ENCODE results near the gene TSGA10IP. TPM values are rescaled to one million over a fixed set of nuclear protein-coding genes. Genes with fewer than 3 reads are reported as not detected.

TSGA10IP gene
- total RNA-seq: under 1 TPM in 2 of 6 donors, not detected in 4; 0.17 to 0.92 TPM

DNA sequence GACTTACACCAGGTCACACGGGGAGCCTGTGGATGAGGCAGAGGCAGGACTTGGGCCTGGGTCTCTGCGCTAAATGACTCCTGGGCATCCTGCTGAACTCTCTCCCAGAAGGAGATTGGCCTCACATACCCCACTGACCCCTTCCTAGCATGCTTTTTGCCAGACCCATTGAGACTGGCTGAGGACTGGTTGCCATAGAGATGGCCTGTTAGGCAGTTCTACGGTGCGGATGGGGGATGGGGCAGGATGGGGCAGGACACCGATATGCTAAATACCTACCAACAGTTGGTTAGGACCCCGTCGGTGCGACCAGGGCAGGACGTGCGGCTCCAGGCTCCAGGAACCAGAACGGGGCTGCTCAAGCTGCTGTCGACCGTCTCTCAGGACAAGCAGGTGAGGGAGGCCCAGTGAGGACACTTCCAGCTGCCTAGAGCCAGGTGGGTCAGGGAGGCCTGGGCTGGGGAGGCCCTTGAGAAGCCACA is at the start of gene TSGA10IP:
Gene TSGA10IP, plus strand, starts transcription at position 51 of the 482 bp plus-strand sequence. Its CDS starts 196 bp downstream, at position 247.
- no peak for DNase-seq
- Histone ChIP-seq H3K4me3 (no peak within 1 kb of the TSS), H3K9me3 (no peaks in the 10 kb centered on the region), H3K4me1 (no peaks in the 10 kb centered on the region), H3K27me3 (no peaks in the 10 kb centered on the region), H3K36me3 (no peaks in the 10 kb centered on the region), H3K27ac (no peak within 1 kb of the TSS)
- TF ChIP-seq EP300 (IDR thresholded peaks at IDR 0.05) (no peak), POLR2AphosphoS5 (IDR thresholded peaks at IDR 0.05) (no peak), POLR2A (IDR thresholded peaks at IDR 0.05) (no peak)
- TF ChIP-seq, protein P1, sequence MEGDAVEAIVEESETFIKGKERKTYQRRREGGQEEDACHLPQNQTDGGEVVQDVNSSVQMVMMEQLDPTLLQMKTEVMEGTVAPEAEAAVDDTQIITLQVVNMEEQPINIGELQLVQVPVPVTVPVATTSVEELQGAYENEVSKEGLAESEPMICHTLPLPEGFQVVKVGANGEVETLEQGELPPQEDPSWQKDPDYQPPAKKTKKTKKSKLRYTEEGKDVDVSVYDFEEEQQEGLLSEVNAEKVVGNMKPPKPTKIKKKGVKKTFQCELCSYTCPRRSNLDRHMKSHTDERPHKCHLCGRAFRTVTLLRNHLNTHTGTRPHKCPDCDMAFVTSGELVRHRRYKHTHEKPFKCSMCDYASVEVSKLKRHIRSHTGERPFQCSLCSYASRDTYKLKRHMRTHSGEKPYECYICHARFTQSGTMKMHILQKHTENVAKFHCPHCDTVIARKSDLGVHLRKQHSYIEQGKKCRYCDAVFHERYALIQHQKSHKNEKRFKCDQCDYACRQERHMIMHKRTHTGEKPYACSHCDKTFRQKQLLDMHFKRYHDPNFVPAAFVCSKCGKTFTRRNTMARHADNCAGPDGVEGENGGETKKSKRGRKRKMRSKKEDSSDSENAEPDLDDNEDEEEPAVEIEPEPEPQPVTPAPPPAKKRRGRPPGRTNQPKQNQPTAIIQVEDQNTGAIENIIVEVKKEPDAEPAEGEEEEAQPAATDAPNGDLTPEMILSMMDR (IDR thresholded peaks at IDR 0.05): no peak
- ATAC-seq (ENCODE audit: low FRiP score in 2 of 2): no peak
- WGBS, 2 donors: 81 to 100% methylated on average over 2 to 13 of the region's 13 CpGs

DNA sequence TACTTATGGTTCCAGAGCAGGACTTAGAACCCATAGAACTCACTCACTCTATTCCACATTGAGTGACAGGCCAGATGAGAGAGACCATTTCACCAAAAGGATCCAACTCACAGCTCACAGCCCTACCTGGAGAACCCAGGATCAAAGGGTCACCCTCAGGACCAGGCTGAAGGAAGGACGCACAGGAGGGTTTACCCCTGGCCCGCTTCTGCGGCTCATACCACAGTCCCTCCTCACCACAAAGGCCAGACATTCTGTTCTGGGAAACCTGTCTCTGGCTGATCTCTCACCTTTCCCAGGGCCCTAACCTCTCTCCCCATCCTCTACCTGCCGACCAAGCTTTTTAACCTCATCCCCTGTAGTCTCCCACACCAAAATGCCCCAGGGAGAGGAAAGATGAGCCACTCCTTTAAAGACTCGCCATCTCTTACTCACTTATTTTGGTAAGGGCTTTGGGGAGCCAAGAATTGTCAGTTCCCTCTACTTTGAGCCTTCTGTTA is 49.7 kb upstream of the TSGA10IP start:
- WGBS, 2 donors: 96 to 97% methylated on average over 5 of the region's 5 CpGs
- DNase-seq: no peak

GRCh38 chr11:65896034-65896999 is 49.0 kb upstream of the TSGA10IP start:
- Histone ChIP-seq H3K4me3 (no peak overlapping the region), H3K4me1 (peaks cover 43 to 55% (median 49%) of the 10 kb centered on the region in 4 donors), H3K9me3 (no peaks in the 10 kb centered on the region), H3K36me3 (no peaks in the 10 kb centered on the region), H3K27me3 (peaks cover 0 to 3% (median 0%) of the 10 kb centered on the region in 4 donors), H3K27ac (no peak overlapping the region)
- no peak for DNase-seq
- ATAC-seq (ENCODE audit: low FRiP score in 2 of 2): no peak
- 91% methylated on average over 9 to 14 of the region's 14 CpGs for WGBS, 2 donors
- TF ChIP-seq, protein P1 (IDR thresholded peaks at IDR 0.05): no peak
- TF ChIP-seq POLR2A (IDR thresholded peaks at IDR 0.05) (no peak), EP300 (IDR thresholded peaks at IDR 0.05) (no peak), POLR2AphosphoS5 (IDR thresholded peaks at IDR 0.05) (no peak)

More for the DNA sequence above, 49.7 kb upstream of the TSGA10IP start:
- TF ChIP-seq EP300 (IDR thresholded peaks at IDR 0.05) (no peak), POLR2A (IDR thresholded peaks at IDR 0.05) (no peak), POLR2AphosphoS5 (IDR thresholded peaks at IDR 0.05) (no peak)
- TF ChIP-seq, protein P1 (IDR thresholded peaks at IDR 0.05): no peak
- Histone ChIP-seq H3K9me3 (no peaks in the 10 kb centered on the region), H3K36me3 (no peaks in the 10 kb centered on the region), H3K4me1 (peaks cover 40 to 58% (median 49%) of the 10 kb centered on the region in 4 donors), H3K27me3 (peaks cover 0 to 3% (median 0%) of the 10 kb centered on the region in 4 donors), H3K27ac (peak overlapping the region in 1 of 4 donors; percentile 67), H3K4me3 (no peak overlapping the region)
- ATAC-seq (ENCODE audit: low FRiP score in 2 of 2): no peak

GRCh38 chr11:65897020-65897471 is 48.2 kb upstream of the TSGA10IP start:
- Histone ChIP-seq H3K27me3 (peaks cover 0 to 3% (median 0%) of the 10 kb centered on the region in 4 donors), H3K4me1 (peaks cover 41 to 47% (median 42%) of the 10 kb centered on the region in 4 donors), H3K27ac (no peak overlapping the region), H3K36me3 (no peaks in the 10 kb centered on the region), H3K4me3 (no peak overlapping the region), H3K9me3 (no peaks in the 10 kb centered on the region)
- ATAC-seq (ENCODE audit: low FRiP score in 2 of 2) (no peak), DNase-seq (no peak)
- 93 to 95% methylated on average over 4 of the region's 4 CpGs for WGBS, 2 donors
- no peak for TF ChIP-seq POLR2AphosphoS5 (IDR thresholded peaks at IDR 0.05)

Data from upper lobe of left lung (tissue), 6 donors.